Activated effector memory CD4-positive, alpha-beta T cell treated with Interleukin-2 at 50 U/mL for 16 hours (primary cell): Measurements from ENCODE around the gene LRRC43.
"Not testable (repeated sequence)": the region's sequence is repeated elsewhere in the genome, so short reads cannot be mapped to it uniquely, and the experiment has no call there.

Source experiments
- DNase-seq: peaks from one replicate; pipeline ENCODE4 v3.0.0-alpha.2; 2020

Gene LRRC43

GRCh38 chr12:122194804-122195203 lies 11.9 kb downstream of the LRRC43 start:
- DNase-seq = no peak

DNA sequence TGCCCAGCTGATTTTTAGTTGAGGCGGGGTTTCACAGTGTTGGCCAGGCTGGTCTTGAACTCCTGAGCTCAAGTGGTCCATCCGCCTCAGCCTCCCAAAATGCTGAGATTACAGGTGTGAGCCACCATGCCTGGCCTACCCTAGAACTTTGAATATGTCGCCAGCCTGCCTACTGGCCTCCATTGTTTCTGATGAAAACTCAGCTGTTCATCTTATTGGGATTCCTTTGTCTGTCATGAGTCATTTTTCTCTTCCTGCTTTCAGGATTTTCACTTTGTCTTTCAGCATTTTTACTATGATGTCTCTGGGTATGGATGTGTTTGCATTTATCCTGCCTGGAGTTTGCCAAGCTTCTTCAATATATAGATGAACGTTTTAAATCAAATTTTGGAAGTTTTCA lies 12.5 kb downstream of the LRRC43 start:
- DNase-seq = no peak

GRCh38 chr12:122197612-122197966 lies 14.7 kb downstream of the LRRC43 start:
- DNase-seq = no peak

DNA sequence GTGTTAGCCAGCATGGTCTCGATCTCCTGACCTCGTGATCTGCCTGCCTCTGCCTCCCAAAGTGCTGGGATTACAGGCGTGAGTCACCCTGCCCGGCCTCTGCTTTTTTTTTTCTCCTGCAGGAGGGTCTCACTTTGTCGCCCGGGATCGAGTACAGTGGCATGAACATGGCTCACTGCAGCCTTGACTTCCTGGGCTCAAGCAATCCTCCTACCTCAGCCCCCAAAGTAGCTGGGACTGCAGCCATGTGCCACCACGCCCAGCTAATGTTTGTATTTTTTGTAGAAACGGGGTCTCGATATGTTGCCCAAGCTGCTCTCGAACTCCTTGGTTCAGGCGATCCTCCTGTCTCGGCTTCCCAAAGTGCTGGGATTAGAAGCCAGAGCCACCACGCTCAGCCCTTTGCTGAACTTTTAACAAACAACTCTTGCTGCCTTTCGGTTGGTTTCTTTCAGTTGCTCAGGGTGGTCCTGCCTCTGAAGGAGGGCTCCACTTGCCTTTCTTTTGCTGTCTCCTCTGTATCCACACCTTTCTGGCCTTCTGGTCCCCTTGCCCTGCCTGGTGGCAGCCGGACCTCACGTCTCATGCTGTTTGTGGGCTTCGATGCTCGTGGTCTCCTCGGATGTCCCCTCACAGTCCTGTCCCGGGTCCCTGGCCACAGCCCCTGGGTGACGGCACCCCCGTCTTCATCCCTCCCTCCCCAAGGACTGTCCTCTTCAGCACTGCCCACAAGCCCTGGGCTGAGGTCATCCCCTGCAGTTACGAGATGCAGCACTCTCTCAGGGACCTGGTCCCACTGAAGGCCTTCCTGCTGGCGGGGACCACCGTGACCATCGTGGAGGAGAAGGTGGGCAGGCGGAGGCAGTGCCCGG lies 16.8 kb downstream of the LRRC43 start:
- no peak for DNase-seq

DNA sequence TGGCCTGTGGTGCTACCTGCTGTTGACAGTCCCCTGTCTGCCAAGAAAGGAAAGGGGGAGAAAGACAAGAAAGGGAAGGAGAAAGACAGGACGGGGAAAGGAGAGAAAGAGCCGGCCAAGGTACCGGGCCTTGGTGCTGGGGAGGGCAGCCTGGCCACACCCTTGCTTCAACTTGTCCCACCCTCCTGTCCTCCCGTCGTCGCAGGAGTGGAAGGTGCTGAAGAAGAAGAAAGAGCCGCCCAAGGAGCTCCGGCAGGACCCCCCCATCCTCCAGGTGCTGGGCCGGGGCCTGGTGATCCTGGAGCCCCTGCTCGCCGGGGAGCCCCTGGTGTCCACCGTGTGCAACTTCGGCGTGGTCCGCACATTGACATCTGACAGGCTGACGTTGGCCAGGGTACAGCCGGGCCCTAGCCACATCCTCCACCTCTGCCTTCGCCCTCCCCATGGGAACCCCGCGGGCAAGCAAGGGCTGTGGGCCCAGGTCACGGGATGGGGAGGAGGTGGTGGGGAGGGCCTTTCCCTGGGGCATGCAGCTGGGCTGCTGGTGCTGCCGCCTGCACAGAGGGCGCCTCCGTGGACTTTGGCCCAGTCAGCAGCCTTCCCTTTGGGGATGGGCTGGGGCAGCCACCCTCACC lies 17.7 kb downstream of the LRRC43 start:
- no peak for DNase-seq

GRCh38 chr12:122201381-122201780 lies 18.5 kb downstream of the LRRC43 start:
- DNase-seq = no peak

DNA sequence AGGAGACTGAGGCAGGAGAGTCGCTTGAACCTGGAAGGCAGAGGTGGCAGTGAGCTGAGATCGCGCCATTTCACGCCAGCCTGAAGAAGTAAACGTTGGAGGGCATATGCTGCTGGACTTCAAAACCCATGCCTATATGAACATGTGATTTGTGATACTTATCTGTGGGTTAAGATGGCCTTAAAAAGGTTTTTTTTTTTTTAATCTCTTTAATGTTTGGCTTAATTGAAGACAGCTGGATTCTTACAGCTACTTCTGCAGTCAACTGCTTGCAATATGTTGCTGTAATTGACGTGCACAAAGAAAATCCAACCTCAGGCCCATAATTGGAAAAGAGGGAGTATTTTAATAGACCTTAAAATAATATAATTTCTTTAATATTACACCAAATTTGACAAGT lies 19.1 kb downstream of the LRRC43 start:
- DNase-seq = no peak

- DNase-seq = not testable (repeated sequence)
These were observed 19.9 kb downstream of the LRRC43 start for GRCh38 chr12:122202811-122203210.

DNA sequence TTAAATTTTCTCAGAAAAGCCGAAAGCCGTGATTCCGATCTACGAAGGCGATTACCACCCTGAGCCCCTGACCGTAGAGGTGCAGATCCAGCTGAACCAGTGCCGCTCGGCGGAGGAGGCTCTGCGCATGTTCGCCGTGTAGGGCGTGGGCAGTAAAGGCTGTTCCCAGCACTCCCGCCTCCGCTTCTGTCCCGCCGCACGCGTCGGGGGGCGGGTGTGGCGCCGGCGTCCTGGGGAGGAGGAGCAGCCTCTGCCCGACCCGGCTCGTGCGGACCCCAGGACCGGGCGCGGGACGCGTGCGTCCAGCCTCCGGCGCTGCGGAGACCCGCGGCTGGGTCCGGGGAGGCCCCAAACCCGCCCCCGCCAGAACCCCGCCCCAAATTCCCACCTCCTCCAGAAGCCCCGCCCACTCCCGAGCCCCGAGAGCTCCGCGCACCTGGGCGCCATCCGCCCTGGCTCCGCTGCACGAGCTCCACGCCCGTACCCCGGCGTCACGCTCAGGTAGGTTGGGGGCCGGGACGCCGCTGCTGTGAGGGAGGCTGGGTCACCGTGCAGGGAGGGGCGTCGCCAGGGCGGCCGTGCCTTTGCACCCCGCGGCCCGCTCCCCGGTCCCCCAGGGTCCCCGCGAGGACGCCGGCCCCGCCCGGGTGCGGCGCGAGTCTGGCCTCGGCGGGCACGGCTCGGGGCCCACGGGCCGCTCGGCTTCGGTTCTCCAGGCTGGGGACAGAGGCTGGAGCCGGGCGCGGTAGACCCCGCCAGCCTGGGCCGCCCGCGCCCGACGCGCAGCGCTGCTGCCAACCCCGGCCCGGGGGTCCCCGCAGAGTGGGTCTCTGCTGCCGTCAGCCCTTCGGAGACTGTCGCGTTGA lies 20.6 kb downstream of the LRRC43 start, which contains the start of gene B3GNT4:
Gene B3GNT4 (plus strand): TSS at position 409 of the 866 bp plus-strand sequence. CDS start 910 bp downstream, outside the sequence.
- DNase-seq = peak; percentile 55

GRCh38 chr12:122204167-122205052 lies 21.5 kb downstream of the LRRC43 start:
- DNase-seq = peak; percentile 10

DNA sequence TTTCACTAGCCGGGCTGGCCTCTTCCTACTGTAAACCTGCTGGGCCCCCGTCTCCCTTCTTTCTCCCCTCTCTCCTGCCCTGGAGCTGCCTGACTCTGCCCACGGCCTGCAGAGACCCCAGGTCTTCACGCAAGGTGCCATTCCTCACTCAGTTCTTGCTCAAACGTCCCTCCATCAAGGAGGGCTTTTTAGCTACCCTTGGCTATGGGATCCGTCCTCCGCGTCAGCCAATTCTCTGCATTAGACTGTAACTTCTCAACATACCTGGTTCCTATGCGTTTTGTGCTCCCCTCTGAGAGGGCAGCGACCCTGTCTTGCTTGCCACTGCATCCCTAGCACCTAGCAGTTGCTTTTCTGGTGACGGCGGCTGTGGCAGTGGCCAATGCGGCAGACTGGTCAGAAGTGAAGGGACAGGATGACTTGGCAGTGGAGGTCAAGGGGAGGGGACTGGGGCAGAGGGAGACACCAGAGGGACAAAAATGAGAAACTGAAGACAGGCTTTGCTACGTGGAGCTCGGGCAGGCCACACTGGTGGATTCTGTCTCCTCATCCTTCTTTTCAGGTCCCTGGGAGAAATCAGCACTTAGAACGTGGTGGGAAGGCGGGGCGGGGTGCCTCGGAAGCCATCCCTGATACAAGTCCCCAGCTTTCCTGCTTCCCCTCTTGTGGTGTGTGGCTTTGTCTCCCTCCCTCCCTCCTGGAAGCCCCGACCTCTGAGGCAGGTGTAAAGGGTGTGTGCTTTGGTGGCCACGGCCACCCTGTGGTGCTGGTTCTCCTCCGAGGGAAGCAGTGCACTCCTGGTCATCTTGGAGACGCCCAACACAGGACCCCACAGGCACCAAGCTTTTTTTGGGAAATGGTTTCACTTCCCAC lies 22.4 kb downstream of the LRRC43 start:
- no peak for DNase-seq

- DNase-seq = no peak
These were observed 23.4 kb downstream of the LRRC43 start for GRCh38 chr12:122206111-122206881.

DNA sequence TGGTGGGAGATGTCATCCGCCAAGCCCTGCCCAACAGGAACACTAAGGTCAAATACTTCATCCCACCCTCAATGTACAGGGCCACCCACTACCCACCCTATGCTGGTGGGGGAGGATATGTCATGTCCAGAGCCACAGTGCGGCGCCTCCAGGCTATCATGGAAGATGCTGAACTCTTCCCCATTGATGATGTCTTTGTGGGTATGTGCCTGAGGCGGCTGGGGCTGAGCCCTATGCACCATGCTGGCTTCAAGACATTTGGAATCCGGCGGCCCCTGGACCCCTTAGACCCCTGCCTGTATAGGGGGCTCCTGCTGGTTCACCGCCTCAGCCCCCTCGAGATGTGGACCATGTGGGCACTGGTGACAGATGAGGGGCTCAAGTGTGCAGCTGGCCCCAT lies 24.1 kb downstream of the LRRC43 start:
- DNase-seq = no peak

DNA sequence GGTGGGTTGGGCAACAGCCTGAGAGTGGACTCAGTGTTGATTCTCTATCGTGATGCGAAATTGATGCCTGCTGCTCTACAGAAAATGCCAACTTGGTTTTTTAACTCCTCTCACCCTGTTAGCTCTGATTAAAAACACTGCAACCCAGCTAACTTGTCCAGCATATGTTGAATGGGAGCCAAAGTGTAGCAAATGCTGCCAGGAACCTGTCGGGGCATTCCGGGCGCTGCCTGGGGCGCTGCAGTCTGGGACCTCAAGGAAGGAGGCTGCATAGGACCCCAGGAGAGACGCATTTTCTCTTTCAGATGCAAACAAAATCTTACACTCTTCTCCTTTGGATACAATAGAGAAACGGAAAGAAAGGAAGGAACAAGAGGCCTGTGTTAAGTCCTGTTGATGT lies 24.5 kb downstream of the LRRC43 start:
- no peak for DNase-seq

GRCh38 chr12:122208073-122208820 lies 25.3 kb downstream of the LRRC43 start:
- DNase-seq = no peak

GRCh38 chr12:122215771-122216170 lies 32.8 kb downstream of the LRRC43 start:
- DNase-seq = no peak

DNA sequence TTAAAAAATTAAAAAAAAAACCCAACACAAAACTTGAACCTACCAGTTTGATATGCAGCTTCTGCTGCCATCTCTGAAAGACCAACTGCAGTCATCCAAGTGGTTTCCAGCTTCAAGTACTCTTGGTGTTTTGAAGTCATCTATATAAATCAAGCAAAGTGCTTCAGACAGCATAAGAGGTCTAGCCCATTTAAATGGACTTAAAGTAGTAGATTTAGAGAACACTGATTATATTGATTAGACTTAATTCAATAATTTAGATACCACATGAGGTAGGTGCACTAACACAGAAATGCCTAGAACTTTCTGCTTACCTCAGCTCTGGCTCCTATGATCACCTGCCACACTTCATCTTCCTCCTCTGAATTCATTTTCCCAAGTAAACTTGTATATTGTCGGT lies 33.5 kb downstream of the LRRC43 start:
- no peak for DNase-seq

GRCh38 chr12:122225683-122226365 lies 42.9 kb downstream of the LRRC43 start, which contains the start of gene DIABLO:
Gene DIABLO, minus strand, starts transcription at chr12:122226052. Its CDS starts 38 bp downstream, at chr12:122226014.
- peak; percentile 100 for DNase-seq
